HepG2 (cell line): ENCODE measurements around the gene ZBP1. TPM values are rescaled to one million over a fixed set of nuclear protein-coding genes. Genes with fewer than 3 reads are reported as not detected.

Experiments used
- ADNP ChIP-seq: sonication (generic); formaldehyde crosslinking; IDR thresholded peaks from 2 replicates; pipeline ENCODE4 v1.4.0; 2020; ENCODE audit warnings: missing genetic modification reagents
- ARID5B ChIP-seq: IDR thresholded peaks from 2 replicates; pipeline ENCODE4 v1.4.0; 2020; ENCODE audit warnings: mild to moderate bottlenecking, missing genetic modification reagents
- EEA1 ChIP-seq: sonication (generic); formaldehyde crosslinking; IDR thresholded peaks from 2 replicates; pipeline ENCODE4 v1.5.1; 2020; ENCODE audit warnings: mild to moderate bottlenecking, missing genetic modification reagents, borderline replicate concordance
- NFYB ChIP-seq: sonication (generic); formaldehyde crosslinking; IDR thresholded peaks from 2 replicates; pipeline ENCODE4 v1.4.0; 2020; ENCODE audit warnings: missing genetic modification reagents
- RBM39 ChIP-seq: fragments of 200-400 bp; formaldehyde crosslinking; IDR thresholded peaks from one replicate; pipeline ENCODE4 v1.6.1; 2018; ENCODE audit warnings: antibody characterized with exemption, mild to moderate bottlenecking, low read depth, low read length; ENCODE audit not compliant: poor library complexity, severe bottlenecking
- RELA ChIP-seq: sonication (generic); formaldehyde crosslinking; IDR thresholded peaks from 2 replicates; pipeline ENCODE4 v1.4.0; 2020; ENCODE audit warnings: missing genetic modification reagents
- RFX1 ChIP-seq: fragments of 450-650 bp; IDR thresholded peaks from 2 replicates; pipeline ENCODE4 v1.6.1; 2017
- RXRB ChIP-seq: IDR thresholded peaks from 2 replicates; pipeline ENCODE4 v1.6.1; 2016; ENCODE audit warnings: borderline replicate concordance, missing genetic modification reagents, missing compliant biosample characterization
- SP1 ChIP-seq, 2 experiments: fragments of 450-650 bp in 1 of 2; sonication (generic) in 1 of 2; formaldehyde crosslinking in 1 of 2; IDR thresholded peaks; 2 replicates each; pipeline versions ENCODE4 v1.4.0 to v1.6.1; 2016 to 2020; ENCODE audit warnings: missing genetic modification reagents in 1 of 2
- SRY ChIP-seq: sonication (generic); formaldehyde crosslinking; IDR thresholded peaks from 2 replicates; pipeline ENCODE4 v1.8.0; 2022; ENCODE audit warnings: mild to moderate bottlenecking, missing genetic modification reagents
- TCF12 ChIP-seq, 2 experiments: fragments of 450-650 bp in 1 of 2; sonication (generic) in 1 of 2; formaldehyde crosslinking in 1 of 2; IDR thresholded peaks; 2 replicates each; pipeline versions ENCODE4 v1.6.1 to v1.8.0; 2017 to 2022; ENCODE audit warnings: antibody characterized with exemption in 1 of 2, mild to moderate bottlenecking in 1 of 2, missing genetic modification reagents in 1 of 2, moderate library complexity in 1 of 2
- TP53 ChIP-seq: sonication (generic); formaldehyde crosslinking; conservative IDR thresholded peaks from 2 replicates; pipeline ENCODE4 v1.4.0; 2020; ENCODE audit warnings: missing genetic modification reagents
- ZNF331 ChIP-seq: sonication (generic); formaldehyde crosslinking; IDR thresholded peaks from 2 replicates; pipeline ENCODE4 v1.4.0; 2020; ENCODE audit warnings: missing genetic modification reagents
- ZNF574 ChIP-seq: sonication (generic); formaldehyde crosslinking; IDR thresholded peaks from 2 replicates; pipeline ENCODE4 v1.4.0; 2020; ENCODE audit warnings: missing genetic modification reagents
- ZNF7 ChIP-seq: IDR thresholded peaks from 2 replicates; pipeline ENCODE4 v1.6.1; 2016; ENCODE audit warnings: missing biosample characterization, missing genetic modification reagents
- ZNF710 ChIP-seq: sonication (generic); formaldehyde crosslinking; IDR thresholded peaks from 2 replicates; pipeline ENCODE4 v1.5.0; 2020; ENCODE audit warnings: mild to moderate bottlenecking, missing genetic modification reagents, borderline replicate concordance
- ZNF883 ChIP-seq: sonication (generic); formaldehyde crosslinking; IDR thresholded peaks from 2 replicates; pipeline ENCODE4 v1.5.1; 2020; ENCODE audit warnings: mild to moderate bottlenecking, missing genetic modification reagents; ENCODE audit errors: not compliant biosample characterization
- polyA plus RNA-seq, 8 experiments: library from polyadenylated mRNA; depleted of rRNA in 3 of 8; stranded (reverse) in 7 of 8; unstranded in 1 of 8; fragments of >200 nt; fragmentation: Illumina TruSeq in 4 of 8; extraction: Trizol in 4 of 8; gene quantifications; 2 replicates each; pipeline versions ENCODE4 v1.2.1 to v1.2.3, GENCODE V29; 2011 to 2016; ENCODE audit warnings: low read depth in 4 of 8, missing spikeins in 1 of 8, mixed read lengths in 1 of 8; ENCODE audit not compliant: insufficient read depth in 1 of 8
- total RNA-seq, 5 experiments: library from RNA; depleted of rRNA; stranded (reverse); fragments of >200 nt; fragmentation: Illumina TruSeq; extraction: Trizol; gene quantifications; 2 replicates each; pipeline ENCODE4 v1.2.3, GENCODE V29; 2016; ENCODE audit warnings: low read depth in 1 of 5
- TF ChIP-seq, protein P1 (sequence below): sonication (generic); formaldehyde crosslinking; IDR thresholded peaks from 2 replicates; pipeline ENCODE4 v1.5.0; 2020; ENCODE audit warnings: mild to moderate bottlenecking, missing genetic modification reagents

The ZBP1 gene
- total and polyA plus RNA-seq, 2 of the 13 experiments (the other 11 are each of a cell fraction or from before 2014, with no cell fraction given) = not detected

- 0 out of 2 replicates have a peak, but pooled peaks have one; percentile 15 for TF ChIP-seq SRY
- 0 out of 2 replicates have a peak, but pooled peaks have one; percentile 18 for TF ChIP-seq EEA1 (CRISPR knock-in tag)
- TF ChIP-seq ZNF710 (CRISPR knock-in tag) = no peak
- TF ChIP-seq, protein P1, sequence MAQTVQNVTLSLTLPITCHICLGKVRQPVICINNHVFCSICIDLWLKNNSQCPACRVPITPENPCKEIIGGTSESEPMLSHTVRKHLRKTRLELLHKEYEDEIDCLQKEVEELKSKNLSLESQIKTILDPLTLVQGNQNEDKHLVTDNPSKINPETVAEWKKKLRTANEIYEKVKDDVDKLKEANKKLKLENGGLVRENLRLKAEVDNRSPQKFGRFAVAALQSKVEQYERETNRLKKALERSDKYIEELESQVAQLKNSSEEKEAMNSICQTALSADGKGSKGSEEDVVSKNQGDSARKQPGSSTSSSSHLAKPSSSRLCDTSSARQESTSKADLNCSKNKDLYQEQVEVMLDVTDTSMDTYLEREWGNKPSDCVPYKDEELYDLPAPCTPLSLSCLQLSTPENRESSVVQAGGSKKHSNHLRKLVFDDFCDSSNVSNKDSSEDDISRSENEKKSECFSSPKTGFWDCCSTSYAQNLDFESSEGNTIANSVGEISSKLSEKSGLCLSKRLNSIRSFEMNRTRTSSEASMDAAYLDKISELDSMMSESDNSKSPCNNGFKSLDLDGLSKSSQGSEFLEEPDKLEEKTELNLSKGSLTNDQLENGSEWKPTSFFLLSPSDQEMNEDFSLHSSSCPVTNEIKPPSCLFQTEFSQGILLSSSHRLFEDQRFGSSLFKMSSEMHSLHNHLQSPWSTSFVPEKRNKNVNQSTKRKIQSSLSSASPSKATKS (CRISPR knock-in tag) = no peak
- no peak for TF ChIP-seq ZNF331
- TF ChIP-seq ZNF7 = 0 out of 2 replicates have a peak, but pooled peaks have one; percentile 2
- no peak for TF ChIP-seq TP53 (CRISPR knock-in tag)
- TF ChIP-seq RBM39 = no peak
- TF ChIP-seq TCF12 (IDR thresholded peaks at IDR 0.05) = no peak
- TF ChIP-seq TCF12 (CRISPR knock-in tag; IDR thresholded peaks at IDR 0.05) = 0 out of 2 replicates have a peak, but pooled peaks have one; percentile 50
- no peak for TF ChIP-seq RXRB (CRISPR knock-in tag)
- no peak for TF ChIP-seq SP1 (IDR thresholded peaks at IDR 0.05)
- no peak for TF ChIP-seq SP1 (CRISPR knock-in tag; IDR thresholded peaks at IDR 0.05)
- peak; percentile 79; the same call in 1 of the 2 replicates for TF ChIP-seq ADNP
- TF ChIP-seq ZNF574 = no peak
- no peak for TF ChIP-seq ARID5B (CRISPR knock-in tag)
- TF ChIP-seq ZNF883 = no peak
- no peak for TF ChIP-seq NFYB (CRISPR knock-in tag)
- no peak for TF ChIP-seq RFX1
- no peak for TF ChIP-seq RELA
These were observed 31.0 kb downstream of the ZBP1 start (continued) for GRCh38 chr20:57589123-57589727.
